A673 (cell line): ENCODE results near the gene MAP2K6.

Experiments used
- EZH2 ChIP-seq: fragments of 200-600 bp; sonication (generic); IDR thresholded peaks from 2 replicates; pipeline ENCODE4 v1.6.1; 2017; ENCODE audit warnings: borderline replicate concordance, low read depth, mild to moderate bottlenecking, mixed read lengths, antibody characterized with exemption, low read length; ENCODE audit not compliant: poor library complexity, severe bottlenecking
- TF ChIP-seq, protein P1 (sequence below): fragments of 300-800, 200-600 bp; sonication (generic); conservative IDR thresholded peaks from 2 replicates; pipeline ENCODE4 v1.5.1; 2017; ENCODE audit warnings: low read depth, mild to moderate bottlenecking, antibody characterized with exemption, low read length, moderate library complexity, mixed read lengths

DNA sequence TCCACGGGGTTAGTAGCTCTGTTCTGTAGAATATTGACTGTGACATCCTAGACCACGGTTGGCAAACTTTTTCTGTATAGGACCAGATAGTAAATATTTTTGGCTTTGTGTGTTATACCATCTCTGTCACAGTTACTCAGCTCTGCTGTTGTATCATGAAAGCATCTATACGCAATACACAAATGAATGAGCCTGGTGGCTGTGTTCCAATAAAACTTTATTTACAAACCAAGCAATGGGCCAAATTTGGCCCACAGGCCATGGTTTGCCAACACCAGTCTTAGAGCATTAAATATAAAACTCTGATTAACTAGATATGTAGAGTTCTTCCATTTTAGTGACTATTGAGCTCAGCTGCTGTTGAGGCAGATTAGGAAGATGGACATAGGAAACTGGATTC, 132.7 kb downstream of the MAP2K6 start:
- TF ChIP-seq, protein P1, sequence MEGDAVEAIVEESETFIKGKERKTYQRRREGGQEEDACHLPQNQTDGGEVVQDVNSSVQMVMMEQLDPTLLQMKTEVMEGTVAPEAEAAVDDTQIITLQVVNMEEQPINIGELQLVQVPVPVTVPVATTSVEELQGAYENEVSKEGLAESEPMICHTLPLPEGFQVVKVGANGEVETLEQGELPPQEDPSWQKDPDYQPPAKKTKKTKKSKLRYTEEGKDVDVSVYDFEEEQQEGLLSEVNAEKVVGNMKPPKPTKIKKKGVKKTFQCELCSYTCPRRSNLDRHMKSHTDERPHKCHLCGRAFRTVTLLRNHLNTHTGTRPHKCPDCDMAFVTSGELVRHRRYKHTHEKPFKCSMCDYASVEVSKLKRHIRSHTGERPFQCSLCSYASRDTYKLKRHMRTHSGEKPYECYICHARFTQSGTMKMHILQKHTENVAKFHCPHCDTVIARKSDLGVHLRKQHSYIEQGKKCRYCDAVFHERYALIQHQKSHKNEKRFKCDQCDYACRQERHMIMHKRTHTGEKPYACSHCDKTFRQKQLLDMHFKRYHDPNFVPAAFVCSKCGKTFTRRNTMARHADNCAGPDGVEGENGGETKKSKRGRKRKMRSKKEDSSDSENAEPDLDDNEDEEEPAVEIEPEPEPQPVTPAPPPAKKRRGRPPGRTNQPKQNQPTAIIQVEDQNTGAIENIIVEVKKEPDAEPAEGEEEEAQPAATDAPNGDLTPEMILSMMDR: no peak
- no peak for TF ChIP-seq EZH2
